Measurements from ENCODE around the gene FAM171A1. TPM values are rescaled to one million over a fixed set of nuclear protein-coding genes. Genes with fewer than 3 reads are reported as not detected.
"Not testable (repeated sequence)": the region's sequence is repeated elsewhere in the genome, so short reads cannot be mapped to it uniquely, and the experiment has no call there.

The FAM171A1 gene
- 12.1 and 14.8 TPM in 2 replicates for total RNA-seq (2014; rRNA removed; shearing (Covaris generic))

GRCh38 chr10:15370856-15371701 is at the start of gene FAM171A1:
FAM171A1 (minus strand) TSS chr10:15371289; CDS start chr10:15371052, 237 bp downstream.
- DNase-seq (ENCODE audit: low spot score), result peak; percentile 13

- DNase-seq (ENCODE audit: low spot score), result no peak
These were observed 49.8 kb upstream of the FAM171A1 start for GRCh38 chr10:15420858-15421257.

DNA sequence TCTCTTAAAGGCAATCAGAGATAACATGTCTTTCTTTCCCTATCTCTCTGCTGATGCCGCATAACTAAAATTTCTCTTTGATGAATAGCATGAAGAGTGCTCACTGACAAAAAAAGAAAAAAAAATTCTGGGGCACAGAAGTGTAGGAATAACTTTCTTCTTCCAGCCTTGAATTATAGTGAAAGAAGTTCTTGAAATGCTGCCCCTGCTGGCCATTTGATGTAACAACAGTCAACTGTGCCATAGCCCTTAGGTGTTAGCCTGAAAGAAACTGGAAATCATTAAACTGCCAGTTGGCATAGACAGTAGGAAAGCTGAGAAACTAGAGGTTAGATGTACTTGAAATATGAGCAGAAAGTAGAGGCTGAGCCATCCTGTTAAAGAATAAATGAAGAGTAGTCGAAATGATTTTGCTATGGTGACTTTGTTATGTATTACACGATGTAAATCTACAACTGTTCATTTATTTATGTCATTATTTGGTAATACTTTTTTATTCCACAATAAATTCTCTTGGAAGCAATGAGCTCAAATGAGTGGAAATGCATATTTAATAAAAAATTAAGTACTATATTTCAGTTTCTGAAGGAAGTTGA is 48.3 kb upstream of the FAM171A1 start:
- DNase-seq (ENCODE audit: low spot score), result peak; percentile 14

DNA sequence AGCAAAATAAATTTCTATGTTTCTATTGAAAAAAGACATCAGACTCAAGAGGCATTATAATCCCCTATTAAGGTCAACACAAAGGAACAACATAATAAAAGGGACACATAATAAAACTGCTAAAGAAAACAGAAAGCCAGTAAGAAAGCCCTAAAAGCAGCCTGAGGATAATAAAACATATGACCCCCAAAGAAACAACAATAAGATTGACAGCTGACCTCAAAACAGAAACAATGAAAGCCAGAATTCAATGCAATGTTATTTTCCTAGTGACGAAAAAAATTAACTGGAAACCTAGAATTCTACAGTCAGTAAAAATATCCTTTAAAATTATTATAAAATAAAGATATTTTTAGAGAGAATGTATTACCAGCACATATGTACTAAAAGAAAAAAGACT is 44.9 kb upstream of the FAM171A1 start:
- DNase-seq (ENCODE audit: low spot score), result no peak

GRCh38 chr10:15411010-15411409 is 39.9 kb upstream of the FAM171A1 start:
- DNase-seq (ENCODE audit: low spot score), result no peak

DNA sequence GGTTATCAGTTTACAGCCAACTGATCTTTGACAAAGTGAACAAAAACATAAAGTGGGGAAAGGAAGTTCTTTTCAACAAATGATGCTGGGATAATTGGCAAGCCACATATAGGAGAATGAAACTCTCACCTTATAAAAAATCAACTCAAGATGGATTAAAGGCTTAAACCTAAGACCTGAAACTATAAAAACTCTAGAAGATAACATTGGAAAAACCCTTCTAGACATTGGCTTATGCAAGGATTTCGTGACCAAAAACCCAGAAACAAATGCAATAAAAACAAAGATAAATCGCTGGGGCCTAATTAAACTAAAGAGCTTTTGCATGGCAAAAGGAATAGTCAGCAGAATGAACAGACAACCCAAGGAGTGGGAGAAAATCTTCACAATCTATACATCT is 38.3 kb upstream of the FAM171A1 start:
- not testable (repeated sequence) for DNase-seq (ENCODE audit: low spot score)

DNA sequence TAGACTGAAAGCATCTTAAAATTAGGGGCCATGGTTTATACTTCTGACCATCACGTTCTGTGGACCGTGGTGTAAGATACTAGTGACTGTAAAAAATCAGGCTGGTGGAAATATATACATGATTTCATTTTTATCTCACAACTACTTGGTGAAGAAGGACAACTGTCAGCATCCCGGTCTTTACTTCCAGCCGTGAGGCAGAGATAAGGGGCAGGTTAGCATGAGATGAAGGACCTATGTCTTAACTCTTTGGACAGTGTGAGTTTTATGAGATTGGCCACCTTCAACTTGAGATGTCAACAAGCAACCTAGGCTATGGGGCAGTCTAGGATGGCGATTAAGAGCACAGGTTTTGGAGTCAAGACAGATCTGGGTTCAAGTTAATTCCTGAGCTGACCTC is 37.5 kb upstream of the FAM171A1 start:
- no peak for DNase-seq (ENCODE audit: low spot score)

- no peak for DNase-seq (ENCODE audit: low spot score)
These were observed 34.2 kb upstream of the FAM171A1 start for GRCh38 chr10:15405319-15405718.

GRCh38 chr10:15401382-15401781 is 30.3 kb upstream of the FAM171A1 start:
- DNase-seq (ENCODE audit: low spot score), result no peak

DNA sequence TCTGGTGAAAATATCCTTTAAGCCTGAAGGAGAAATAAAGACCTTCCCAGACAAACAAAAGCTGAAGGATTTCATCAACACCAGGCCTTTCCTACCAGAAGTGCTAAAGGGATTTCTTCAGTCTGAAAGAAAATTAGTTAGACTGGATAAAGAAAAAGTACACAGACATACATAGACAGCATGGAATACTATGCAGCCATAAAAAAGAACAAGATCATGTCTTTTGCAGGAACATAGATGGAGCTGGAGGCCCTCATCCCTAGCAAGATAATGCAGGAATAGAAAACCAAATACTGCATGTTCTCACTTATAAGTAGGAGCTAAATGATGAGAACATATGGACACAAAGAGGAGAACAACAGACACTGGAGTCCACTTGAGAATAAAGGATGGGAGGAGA is 29.4 kb upstream of the FAM171A1 start:
- not testable (repeated sequence) for DNase-seq (ENCODE audit: low spot score)

- no peak for DNase-seq (ENCODE audit: low spot score)
These were observed 28.1 kb upstream of the FAM171A1 start for GRCh38 chr10:15399060-15399661.

- DNase-seq (ENCODE audit: low spot score), result no peak
These were observed 24.8 kb upstream of the FAM171A1 start for GRCh38 chr10:15395935-15396334.

- DNase-seq (ENCODE audit: low spot score), result no peak
These were observed 22.2 kb upstream of the FAM171A1 start for GRCh38 chr10:15393139-15393825.

GRCh38 chr10:15391491-15391890 is 20.4 kb upstream of the FAM171A1 start:
- DNase-seq (ENCODE audit: low spot score), result no peak

DNA sequence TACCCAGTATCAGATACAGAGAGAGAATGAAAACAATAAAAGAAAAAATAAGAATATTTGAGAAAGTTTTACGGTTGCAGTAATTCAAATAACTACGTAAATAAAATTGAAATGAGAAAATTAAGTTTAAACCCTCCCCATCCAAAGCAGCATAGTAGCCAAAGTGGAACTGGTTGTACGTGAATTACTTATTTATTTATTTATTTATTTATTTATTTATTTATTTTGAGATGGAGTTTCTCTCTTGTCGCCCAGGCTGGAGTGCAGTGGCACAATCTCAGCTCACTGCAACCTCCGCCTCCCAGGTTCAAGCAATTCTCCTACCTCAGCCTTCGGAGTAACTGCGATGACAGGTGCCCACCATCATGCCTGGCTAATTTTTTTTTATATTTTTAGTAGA is 17.1 kb upstream of the FAM171A1 start:
- not testable (repeated sequence) for DNase-seq (ENCODE audit: low spot score)

GRCh38 chr10:15387021-15387420 is 15.9 kb upstream of the FAM171A1 start:
- no peak for DNase-seq (ENCODE audit: low spot score)

- DNase-seq (ENCODE audit: low spot score), result no peak
These were observed 14.7 kb upstream of the FAM171A1 start for GRCh38 chr10:15385552-15386455.

DNA sequence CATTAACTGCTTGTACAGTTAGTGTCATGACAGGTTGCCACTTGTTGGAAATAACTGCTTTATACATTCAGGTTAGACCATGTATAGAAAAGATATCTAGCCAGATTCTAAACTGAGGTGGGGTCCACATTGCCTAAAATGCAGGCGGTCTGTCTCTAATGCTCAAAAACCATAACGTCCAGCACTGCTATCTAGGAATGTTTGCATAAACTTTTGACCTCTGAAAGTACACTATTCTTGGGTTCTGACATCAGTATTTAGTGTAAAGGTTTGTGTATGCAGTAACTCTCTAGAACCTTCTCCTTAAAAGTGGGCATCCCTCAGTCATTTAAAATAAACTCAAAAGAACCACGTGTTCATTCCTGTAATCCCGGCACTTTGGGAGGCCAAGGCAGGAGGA is 10.3 kb upstream of the FAM171A1 start:
- DNase-seq (ENCODE audit: low spot score), result no peak

- DNase-seq (ENCODE audit: low spot score), result no peak
These were observed 8.0 kb upstream of the FAM171A1 start for GRCh38 chr10:15379078-15379477.

DNA sequence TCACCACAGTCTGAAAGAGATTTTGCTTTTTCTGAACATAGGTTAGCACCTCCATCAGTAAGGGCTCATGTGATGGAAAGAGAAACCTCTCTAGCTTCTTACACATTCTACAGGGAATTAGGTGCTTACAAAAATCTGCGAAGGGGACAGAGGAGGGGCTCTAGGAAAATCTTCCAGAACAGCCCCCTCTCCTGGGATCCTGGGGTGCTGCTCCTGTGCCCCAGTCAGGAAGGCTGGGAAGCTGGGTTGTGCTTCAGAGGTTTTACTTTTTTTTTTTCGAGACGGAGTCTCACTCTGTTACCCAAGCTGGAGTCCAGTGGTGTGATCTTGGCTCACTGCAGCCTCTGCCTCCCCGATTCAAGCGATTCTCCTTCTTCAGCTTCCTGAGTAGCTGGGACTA is 7.5 kb upstream of the FAM171A1 start:
- no peak for DNase-seq (ENCODE audit: low spot score)

GRCh38 chr10:15374566-15374965 is 3.5 kb upstream of the FAM171A1 start:
- DNase-seq (ENCODE audit: low spot score), result no peak

All from H4 (cell line).